SKM-1 (cell line): ENCODE results near the gene TWIST2.

Experiments
- DNase-seq: peaks from one replicate; lab custom pipeline; 2025; ENCODE audit not compliant: unreplicated experiment; lab: John Stamatoyannopoulos, UW

Gene TWIST2

DNA sequence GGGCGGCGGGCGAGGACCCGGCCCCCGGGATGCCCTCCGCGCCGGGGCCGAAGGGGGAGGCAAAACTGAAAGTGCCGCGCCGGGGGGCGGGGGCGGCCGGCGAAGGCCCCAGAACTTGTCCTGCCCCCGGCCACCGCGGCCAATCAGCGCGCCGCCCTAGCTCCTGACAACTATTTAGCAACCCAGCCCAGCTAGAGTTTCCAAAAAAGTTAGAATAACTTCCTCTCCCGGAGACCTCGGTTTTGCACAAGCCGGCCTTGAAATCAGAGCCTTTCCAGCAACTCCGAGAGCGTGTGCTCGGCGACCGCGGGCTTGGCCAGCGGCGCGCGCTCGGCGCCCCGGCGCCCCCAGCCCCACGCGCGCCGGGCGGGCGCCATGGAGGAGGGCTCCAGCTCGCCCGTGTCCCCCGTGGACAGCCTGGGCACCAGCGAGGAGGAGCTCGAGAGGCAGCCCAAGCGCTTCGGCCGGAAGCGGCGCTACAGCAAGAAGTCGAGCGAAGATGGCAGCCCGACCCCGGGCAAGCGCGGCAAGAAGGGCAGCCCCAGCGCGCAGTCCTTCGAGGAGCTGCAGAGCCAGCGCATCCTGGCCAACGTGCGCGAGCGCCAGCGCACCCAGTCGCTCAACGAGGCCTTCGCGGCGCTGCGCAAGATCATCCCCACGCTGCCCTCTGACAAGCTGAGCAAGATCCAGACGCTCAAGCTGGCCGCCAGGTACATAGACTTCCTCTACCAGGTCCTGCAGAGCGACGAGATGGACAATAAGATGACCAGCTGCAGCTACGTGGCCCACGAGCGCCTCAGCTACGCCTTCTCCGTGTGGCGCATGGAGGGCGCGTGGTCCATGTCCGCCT is at the start of gene TWIST2:
Gene TWIST2, plus strand, starts transcription at position 245 of the 850 bp plus-strand sequence. Its CDS starts 131 bp downstream, at position 376.
- DNase-seq = no peak

DNA sequence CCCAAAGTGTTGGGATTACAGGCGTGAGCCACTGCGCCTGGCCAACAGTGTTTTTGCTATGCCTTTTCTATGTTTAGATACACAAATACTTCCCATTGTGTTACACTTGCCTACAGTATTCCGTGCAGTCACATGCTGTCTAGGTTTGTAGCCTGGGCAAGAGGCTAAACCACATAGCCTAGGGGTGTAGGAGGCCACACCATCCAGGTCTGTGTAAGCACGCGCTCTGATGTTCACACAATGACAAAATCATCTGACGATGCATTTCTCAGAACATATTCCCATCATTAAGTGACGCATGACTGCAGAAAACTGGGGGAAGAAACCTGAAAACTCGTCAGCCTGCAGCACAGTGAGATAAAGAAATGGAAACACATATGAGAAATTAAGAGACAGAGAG is 46.1 kb upstream of the TWIST2 start:
- no peak for DNase-seq

DNA sequence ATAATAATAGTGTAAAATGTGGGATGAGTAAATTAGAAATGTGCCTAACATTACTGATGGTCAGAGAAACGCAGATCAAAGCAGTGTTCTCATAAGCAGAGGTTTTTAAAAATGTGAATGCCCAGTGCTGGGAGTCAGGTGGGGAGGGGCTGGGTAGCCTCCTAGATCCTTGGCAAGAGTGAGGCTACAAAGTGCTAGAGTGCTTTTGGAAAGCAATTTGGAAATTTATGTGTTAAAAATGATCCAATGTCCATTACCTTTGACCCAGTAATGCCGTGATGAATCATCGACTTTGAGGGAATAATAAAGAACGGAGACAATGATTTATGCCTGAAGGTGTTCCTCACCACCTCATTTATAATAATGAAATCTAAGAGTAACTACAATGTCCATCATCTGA is 44.9 kb upstream of the TWIST2 start:
- DNase-seq = no peak

DNA sequence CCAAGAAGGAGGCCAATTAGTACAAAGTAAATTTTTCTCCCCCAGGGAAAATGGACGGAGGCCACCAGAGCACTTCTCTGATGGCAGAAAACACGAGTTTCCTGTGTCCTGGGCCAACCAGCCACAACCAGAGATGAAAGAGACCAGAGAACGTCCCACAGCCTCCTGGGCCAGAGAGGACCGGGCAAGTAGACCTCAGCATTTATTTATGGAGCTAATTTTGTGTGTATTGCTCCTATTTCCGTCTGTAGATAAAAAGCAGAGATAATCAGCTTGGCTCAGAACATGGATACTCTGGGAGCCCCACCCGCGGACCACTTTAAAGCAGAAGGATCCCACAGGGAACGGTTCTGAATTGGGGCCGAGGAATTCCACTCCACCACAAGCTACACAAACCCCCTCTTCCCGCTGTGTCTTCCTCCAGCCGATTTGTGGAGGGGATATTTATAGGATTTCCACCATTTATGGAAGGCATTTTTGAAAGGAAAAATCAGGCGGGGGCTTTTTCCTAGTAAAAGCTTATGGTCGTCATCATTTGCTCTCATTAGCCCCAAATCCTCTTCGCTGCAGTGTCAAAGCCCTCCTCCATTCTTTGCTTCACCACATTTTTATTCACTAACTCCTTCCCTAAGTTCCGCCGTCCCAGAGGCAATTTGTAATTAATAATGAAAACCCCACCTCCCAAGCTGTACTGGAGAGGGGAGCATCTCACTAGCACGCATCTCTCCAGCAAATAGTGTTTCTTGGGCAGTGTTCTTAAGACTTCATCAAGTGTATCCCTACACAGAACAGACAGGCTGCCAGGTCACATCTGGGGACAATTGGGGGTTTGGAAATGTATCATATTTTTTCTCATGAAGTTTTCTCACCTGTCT is 43.7 kb upstream of the TWIST2 start:
- no peak for DNase-seq

DNA sequence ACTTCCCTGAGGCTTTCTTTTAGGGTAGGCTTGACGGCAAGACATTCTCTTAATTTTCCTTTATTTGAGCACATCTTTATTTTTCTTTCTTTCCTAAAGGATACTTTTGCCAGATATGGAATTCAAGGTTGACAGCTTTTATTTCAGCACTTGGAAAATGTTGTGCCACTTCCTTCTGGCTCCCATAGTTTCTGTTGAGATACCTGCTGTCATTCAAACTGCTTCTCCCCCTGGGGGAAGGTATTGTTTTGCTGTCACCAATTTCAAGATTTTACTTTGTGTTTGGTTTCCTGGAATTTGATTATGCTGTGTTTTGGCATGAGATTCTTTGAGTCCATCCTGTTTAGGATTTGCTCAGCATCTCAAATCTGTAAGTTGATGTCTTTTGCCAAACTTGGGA is 39.1 kb upstream of the TWIST2 start:
- DNase-seq = no peak

DNA sequence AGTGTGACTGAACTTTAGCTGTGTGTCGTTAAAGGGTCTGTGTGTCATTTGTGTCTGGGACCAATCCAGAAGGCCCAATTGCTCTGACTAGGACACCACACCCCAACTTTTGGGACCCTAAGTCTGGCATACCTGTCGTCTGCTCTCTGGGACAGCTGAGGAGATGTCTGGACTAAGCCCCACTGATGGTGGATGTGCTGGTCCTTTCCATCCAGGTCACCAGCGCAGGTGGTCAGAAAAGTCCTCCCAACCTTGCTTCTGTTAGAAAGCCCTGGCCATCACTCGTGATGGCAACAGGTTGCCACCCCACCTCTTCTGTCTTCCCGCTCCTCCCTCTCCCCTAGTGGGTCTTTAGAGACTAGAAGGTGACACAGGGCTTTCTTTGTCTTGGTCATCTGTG is 37.6 kb upstream of the TWIST2 start:
- DNase-seq = no peak

DNA sequence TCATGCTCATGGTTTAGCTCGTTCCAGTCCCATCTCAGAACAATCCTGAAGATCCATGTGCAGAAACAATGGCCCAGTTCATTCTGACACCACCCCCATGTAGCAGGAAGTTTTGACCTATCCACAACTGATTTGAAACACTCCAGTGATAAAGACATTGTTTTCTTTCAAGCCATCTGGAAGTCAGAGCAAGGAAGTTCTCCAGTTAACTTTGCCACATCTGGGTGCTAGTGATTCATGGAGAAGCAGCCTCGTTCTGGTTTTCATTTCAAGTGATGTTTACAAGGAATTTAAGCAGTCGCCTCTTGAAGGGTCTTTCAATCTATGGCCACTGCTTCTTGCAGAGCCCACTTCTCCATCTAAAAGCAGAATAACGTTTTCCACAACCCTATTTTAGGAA is 36.6 kb upstream of the TWIST2 start:
- DNase-seq = no peak

DNA sequence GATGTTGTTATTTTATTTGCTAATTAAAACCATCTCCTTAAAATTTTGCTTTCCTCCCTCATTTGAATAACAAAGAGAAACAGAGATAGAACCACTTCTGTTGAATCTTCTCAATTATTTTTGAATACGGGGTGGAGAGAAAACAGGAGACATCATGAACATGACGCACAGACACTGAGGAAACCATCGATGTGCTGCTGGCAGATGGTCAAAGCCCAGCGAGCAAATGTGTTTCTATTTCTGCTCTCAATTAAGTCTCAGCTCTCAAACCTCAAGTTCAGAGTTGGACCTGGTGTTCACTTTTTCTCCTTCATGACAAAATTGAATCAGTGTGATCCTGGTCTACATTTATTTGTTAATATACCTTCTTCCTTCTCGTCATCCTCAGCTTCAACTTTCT is 36.1 kb upstream of the TWIST2 start:
- no peak for DNase-seq

DNA sequence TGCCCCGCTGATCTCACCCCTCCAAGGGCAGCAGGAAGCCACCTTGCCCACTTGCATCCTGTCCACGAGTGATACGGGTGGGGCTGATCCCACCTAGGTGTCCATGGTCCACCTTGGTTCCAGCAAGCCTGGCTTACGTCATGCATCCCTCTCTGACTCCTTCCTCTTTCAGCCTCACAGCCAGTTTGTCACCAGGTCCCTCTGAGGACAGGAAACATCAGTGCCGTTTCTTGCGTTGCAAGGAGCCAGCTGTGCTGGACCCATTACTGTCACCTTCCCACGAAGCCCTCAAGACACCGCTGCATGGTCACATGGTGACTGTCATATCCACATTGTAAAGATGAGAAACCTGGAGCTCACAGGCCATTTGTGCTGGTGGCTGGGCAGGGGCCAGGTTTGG is 34.8 kb upstream of the TWIST2 start:
- no peak for DNase-seq

DNA sequence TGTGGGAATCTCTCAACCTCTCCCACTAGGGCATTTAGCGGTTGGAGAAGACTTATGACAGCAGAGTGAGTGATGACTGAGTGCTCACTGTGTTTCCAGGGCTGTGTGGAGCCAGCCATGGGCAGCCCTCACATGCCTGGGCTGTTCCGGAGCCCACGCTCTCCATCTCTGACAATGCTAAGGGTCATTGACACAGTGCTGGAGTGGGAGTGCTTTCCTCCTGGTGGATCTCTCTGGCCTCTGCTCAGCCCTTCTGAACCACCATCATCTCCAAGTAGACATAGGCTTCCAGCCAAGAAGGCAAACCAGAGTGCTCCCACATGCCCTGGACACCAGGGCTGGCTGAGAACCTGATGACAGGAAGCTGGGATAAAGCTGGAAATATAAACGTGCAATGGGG is 33.1 kb upstream of the TWIST2 start:
- no peak for DNase-seq

DNA sequence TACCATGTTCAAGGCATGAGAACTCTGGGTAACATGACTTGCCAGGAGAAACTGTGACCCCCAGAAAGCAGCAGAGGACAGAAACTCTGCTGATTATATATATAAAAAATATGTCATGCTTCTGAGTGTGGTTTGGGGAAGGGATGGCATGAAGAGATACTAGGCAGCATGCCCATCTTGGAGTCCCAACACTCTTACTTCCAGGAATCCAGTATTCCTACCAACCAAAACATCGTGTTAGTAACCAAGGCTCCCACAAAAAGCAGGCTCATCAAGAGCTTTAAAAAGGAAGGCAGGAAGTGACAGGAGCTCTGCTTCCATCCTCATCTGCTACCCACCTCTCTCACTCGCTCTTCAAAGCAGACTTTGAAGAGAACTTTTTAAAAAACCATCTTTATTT is 31.6 kb upstream of the TWIST2 start:
- no peak for DNase-seq

DNA sequence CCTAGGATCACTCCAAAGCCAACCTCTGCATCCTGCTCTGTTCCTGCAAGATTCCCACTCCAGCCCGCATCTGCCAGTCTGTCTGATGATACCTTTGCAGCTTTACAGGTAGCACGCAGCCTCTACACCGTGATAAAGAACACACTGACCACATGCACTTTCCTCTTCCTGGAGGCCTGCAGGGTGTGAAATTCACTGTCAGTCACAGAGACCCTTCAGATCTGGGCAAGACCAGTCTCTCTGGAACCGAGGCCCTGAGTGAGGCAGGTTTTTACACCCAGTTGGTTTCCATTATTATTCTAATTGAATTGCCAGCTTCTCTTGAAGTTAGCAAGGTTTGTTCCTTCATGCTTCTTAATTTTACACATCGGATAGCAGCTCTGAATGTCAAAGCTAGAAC is 30.5 kb upstream of the TWIST2 start:
- no peak for DNase-seq

DNA sequence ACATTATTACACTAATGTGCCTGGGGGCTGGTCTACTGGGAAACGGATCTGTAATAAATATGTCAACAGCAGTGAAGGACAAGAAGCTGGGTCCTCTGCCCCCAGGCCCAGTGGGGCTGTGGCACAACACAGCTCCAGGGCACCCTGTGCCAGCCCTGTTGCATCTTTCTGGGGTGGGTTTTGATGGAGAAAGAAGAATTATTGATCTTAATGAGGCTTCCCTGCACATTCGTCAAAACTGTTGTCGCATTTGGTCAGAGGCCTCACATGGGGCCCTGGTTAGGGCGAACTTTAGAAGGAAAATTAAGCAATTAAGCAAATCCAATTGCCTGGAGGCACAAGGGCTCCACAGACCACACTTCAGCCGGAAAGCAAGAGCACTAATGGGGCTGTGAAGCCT is 30.0 kb upstream of the TWIST2 start:
- DNase-seq = no peak

DNA sequence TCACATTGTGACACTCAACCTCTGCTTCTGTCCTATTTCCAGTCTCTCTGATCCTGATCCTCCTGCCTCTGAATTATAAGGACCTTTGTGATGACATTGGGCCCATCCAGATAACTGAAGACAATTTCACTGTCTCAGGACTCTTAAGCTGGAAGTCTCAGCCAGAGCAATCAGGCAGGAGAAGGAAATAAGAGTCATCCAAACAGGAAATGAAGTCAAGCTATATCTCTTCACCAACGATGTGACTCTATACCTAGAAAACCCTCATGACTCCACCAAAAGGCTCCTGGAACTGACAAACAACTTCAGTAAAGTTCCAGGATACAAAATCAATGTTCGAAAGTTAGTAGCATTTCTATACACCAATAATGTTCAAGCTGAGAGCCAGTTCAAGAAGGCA is 29.3 kb upstream of the TWIST2 start:
- DNase-seq = no peak

DNA sequence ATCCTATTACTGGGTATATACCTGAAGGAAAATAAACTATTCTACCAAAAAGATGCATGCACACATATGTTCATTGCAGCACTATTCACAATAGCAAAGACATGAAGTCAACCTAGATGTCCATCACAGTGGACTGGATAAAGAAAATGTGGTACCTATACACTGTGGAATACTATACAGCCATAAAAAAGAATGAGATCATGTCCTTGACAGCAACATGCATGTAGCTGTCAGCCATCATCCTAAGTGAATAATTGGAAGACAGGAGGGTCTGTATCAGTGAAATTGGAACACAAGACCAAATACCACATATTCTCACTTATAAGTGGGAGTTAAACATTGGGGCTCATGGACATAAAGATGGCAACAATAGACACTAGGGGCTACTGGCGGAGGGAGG is 27.7 kb upstream of the TWIST2 start:
- no peak for DNase-seq

DNA sequence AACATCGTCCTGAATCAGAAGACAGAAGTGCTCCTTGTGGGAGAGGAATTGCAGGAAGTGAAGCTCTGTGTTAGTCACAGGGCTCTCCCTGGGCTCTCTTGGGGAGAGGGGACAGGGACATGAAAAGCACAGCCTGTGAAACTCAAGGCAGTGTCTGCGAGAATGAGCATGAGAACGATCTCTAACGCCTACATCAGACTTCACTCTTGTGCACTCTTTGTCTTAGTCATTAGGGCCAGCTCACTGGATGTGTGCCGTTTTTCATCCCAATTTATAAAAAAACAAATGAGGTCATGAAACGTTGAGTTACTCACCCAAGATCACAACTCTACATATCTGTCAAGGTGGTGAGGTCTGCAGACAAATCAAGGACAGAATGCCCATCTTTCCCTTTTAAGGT is 27.0 kb upstream of the TWIST2 start:
- no peak for DNase-seq

DNA sequence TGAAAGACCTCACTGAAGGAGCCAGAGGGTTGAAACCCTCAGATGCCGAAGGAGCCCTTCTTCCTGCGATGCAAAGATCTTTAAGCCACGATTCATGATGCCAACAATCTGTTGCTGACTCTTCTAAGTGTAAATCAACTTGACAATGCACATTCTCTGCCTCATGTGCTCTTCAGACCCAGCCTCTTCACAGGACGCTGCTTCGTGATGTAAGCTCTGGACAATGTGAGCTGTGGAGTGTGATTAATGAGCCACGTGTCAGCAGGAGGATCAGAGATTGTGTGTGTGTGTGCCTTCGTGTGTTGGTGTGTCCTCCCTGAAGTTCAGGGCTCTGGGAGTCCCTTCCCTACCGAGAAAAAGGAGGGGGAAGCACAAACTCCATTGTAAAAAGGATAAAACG is 26.5 kb upstream of the TWIST2 start:
- no peak for DNase-seq

DNA sequence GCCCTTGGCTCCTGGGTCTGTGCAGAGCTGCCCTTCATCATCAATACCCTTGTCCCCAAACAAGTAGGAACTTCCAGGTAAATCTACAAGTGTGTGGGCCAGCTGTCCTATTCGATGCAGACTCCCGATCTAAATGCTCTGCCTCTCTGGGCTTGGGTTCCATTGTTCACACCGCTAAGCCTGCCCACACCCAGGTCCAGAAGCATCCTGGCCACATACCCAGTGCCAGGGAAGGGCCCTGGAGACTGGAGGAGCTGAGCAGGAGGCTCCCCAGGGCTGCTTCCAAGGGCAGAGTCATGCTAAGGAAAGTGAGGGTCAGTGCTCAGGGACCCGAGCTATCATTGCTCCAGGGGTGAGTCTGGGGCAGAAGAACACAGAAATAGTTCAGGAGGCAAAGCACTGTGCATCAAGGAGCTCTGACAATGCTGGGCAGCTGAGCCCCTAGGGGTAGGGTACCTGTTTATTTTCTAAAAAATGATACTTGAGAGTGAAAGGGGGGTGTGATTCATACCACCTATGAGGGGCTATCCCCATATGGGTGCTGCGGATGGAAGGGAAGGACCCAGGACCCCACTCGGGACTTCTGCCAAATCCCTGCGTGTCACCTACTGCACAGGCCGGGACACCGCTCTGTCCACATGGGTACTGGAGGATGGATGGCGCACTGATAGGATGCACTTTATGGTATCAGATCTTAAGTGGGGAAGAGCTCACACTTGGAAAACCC is 25.8 kb upstream of the TWIST2 start:
- DNase-seq = no peak

DNA sequence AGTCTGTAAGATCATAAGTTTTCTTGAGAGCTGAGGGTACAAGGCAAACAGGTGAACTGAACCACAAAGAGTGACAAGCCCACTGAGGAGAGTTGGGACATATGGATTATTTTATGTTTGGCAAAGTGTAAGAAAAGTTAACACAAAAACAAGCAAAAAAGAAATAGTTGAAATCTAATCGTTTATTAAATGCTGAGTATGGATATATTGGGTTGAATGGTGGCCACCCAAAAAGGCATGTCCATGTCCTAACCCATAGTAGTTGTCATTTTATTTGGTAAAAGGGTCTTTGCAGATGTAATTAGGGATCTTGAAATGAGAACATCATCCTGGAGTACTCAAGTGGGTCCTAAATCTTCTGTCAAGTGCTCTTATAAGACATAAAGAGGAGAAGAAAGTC is 24.9 kb upstream of the TWIST2 start:
- DNase-seq = no peak

DNA sequence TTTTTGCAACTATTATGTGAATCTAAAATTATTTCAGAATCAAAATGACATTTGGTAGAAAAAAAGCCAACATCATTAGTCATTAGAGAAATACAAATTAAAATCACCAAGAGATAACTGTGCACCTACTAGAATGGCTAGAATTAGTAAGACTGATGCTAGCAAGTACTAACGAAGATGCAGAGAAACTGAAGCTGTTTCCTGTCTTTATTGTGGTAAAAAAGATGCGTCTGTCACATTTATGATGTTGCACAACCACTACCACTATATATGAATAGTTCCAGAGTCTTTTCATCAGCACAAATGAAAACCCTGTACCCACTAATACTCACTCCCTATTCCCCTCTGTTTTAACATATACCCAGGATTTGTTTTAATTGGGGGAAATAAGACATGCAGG is 16.7 kb upstream of the TWIST2 start:
- DNase-seq = no peak

DNA sequence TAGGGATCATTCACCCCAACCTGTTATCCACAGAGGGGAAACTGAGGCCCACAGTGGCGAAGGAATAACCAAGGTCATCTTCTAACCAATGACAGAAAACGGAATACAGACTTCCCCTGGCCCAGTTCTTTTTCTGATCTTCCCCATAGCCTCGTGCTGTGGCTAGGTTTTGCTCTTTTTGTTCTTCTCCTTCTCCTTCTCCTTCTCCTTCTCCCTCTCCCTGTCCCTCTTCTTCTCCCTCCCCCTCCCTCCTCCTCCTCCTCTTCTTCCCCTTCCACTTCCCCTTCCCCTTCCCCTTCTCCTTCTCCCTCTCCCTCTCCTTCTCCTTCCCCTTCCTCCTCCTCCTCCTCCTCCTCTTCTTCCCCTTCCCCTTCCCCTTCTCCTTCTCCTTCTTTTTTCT is 12.9 kb upstream of the TWIST2 start:
- DNase-seq = no peak
